Bronchial epithelial cell (primary cell): Measurements from ENCODE around the gene PRKAG2. TPM values are rescaled to one million over a fixed set of nuclear protein-coding genes. Genes with fewer than 3 reads are reported as not detected.

Experiments used
- DNase-seq: peaks from one replicate; pipeline ENCODE4 v3.0.0-alpha.2; 2010; ENCODE audit warnings: low read depth
- FAIRE-seq: peaks from 2 replicates; lab custom pipeline; 2011; peaks lifted over from hg19 to GRCh38; lab: Jason Lieb, UNC
- H3K27me3 ChIP-seq: 2 replicates; pipeline ENCODE4 v1.5.1; 2011; ENCODE audit warnings: low read length; ENCODE audit not compliant: control insufficient read depth, insufficient read depth
- H3K36me3 ChIP-seq: 2 replicates; pipeline ENCODE4 v1.5.1; 2011; ENCODE audit warnings: low read length; ENCODE audit not compliant: control insufficient read depth, insufficient read depth
- H3K4me3 ChIP-seq: 2 replicates; pipeline ENCODE4 v1.5.1; 2011; ENCODE audit warnings: mild to moderate bottlenecking, low read depth, low read length, control low read depth
- total RNA-seq: library from RNA; depleted of rRNA; stranded (reverse); fragments of >200 nt; gene quantifications from 2 replicates; pipeline ENCODE4 v1.2.1, GENCODE V29; 2014
- TF ChIP-seq, protein P1 (sequence below): IDR thresholded peaks from 2 replicates; pipeline ENCODE4 v1.5.1; 2011; ENCODE audit warnings: mild to moderate bottlenecking, moderate library complexity, low read length, control low read depth, inconsistent platforms; ENCODE audit not compliant: insufficient read depth, severe bottlenecking

Gene PRKAG2
- total RNA-seq, 1 donor from 2014 or later = 24.5 TPM

DNA sequence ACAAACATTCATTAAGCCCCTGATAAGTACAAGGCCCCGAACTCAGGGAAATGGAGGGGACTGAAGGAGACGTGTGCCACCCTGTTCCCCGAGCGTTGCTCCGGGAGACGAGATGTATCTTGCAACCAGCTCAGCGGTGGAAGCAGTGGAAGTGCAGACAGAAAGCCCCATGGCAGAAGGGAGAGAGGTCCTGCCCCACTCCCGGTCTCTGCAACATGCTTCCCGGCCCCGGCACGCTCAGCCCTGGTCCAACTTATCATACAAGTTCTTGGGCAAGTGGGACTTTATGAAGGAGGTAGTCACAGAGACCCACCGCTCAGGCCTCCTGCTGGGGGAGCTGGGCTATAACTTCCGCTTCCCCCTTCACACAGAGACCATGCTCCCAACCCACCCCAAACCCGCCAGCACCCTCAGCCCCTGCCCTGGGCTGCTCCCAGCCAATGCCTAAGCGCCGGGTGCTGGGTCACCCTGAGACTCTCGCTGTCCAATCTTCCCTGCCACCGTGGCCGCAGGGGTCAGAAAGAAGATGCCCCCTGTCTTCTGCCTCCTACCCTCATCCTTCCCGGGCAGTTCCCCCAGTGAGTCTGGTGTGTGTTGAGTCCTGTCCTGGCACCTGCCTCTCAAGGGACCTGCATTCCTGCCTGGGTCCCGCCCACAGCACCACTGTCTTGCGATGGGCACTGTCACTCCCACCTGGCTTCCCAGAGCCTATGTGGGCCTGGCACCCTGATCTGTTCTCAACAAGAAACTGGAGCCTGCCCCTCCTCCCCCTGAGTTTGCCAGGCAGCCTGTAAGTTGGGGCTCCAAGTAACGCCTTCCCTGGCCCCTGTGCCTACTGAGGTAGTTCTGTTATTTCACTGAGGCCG, 157.7 kb downstream of the PRKAG2 start:
- TF ChIP-seq, protein P1, sequence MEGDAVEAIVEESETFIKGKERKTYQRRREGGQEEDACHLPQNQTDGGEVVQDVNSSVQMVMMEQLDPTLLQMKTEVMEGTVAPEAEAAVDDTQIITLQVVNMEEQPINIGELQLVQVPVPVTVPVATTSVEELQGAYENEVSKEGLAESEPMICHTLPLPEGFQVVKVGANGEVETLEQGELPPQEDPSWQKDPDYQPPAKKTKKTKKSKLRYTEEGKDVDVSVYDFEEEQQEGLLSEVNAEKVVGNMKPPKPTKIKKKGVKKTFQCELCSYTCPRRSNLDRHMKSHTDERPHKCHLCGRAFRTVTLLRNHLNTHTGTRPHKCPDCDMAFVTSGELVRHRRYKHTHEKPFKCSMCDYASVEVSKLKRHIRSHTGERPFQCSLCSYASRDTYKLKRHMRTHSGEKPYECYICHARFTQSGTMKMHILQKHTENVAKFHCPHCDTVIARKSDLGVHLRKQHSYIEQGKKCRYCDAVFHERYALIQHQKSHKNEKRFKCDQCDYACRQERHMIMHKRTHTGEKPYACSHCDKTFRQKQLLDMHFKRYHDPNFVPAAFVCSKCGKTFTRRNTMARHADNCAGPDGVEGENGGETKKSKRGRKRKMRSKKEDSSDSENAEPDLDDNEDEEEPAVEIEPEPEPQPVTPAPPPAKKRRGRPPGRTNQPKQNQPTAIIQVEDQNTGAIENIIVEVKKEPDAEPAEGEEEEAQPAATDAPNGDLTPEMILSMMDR = no peak
- no peak for DNase-seq
- Histone ChIP-seq H3K36me3 (no peaks in the 10 kb centered on the region), H3K4me3 (no peak overlapping the region), H3K27me3 (no peaks in the 10 kb centered on the region)
- FAIRE-seq = no peak

- TF ChIP-seq, protein P1 = no peak
- FAIRE-seq = no peak
- Histone ChIP-seq H3K27me3 (no peaks in the 10 kb centered on the region), H3K36me3 (no peaks in the 10 kb centered on the region), H3K4me3 (no peak overlapping the region)
- no peak for DNase-seq
Measured at GRCh38 chr7:151717918-151718317, 159.0 kb downstream of the PRKAG2 start.

- DNase-seq (no peak), FAIRE-seq (no peak)
- Histone ChIP-seq H3K36me3 (no peaks in the 10 kb centered on the region), H3K27me3 (no peaks in the 10 kb centered on the region), H3K4me3 (no peak overlapping the region)
- TF ChIP-seq, protein P1 = no peak
Measured at GRCh38 chr7:151717415-151717814, 159.5 kb downstream of the PRKAG2 start.

- Histone ChIP-seq H3K4me3 (no peak overlapping the region), H3K36me3 (no peaks in the 10 kb centered on the region), H3K27me3 (no peaks in the 10 kb centered on the region)
- FAIRE-seq = no peak
- no peak for DNase-seq
- TF ChIP-seq, protein P1 = no peak
Measured at GRCh38 chr7:151716323-151716722, 160.6 kb downstream of the PRKAG2 start.

DNA sequence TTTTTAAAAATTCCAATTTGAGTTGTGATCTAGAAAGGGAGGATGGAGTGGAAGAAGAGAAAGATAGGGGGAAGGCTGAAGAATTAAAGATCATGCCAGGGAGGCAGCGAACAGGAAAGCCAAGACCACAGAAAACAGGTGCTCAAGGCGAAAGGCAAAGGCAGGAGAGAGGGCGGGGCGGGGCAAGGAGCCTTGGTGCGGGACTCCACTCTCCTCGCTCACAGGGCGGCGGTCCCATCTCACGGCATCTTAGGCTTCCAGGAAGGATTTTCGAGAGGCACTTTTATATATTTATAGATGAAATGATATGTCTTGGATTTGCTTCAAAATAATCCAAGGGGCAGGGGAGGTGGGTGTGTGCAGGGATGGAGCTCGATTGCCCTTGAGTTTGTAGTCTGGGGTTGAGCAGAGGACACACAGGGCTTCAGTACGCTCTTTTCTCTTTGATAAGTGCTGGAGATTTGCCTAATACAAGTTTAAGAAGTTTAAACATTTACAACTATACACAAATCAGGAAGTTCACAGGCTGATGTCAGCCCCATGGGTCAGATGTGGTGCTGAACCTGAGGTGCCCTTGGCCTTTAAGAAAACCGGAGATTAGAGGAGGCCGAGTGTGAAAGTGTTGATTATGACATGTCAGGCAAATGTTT, 161.1 kb downstream of the PRKAG2 start:
- H3K27me3 ChIP-seq = no peaks in the 10 kb centered on the region
- TF ChIP-seq, protein P1 = no peak
- FAIRE-seq (no peak), DNase-seq (no peak)
- no peaks in the 10 kb centered on the region for H3K36me3 ChIP-seq
- no peak overlapping the region for H3K4me3 ChIP-seq
